LoVo (cell line): Measurements from ENCODE around the gene CAMK1D.

Experiments used
- DNase-seq: peaks from one replicate; pipeline ENCODE4 v3.0.0-alpha.2; 2016; ENCODE audit warnings: low spot score

Gene CAMK1D

DNA sequence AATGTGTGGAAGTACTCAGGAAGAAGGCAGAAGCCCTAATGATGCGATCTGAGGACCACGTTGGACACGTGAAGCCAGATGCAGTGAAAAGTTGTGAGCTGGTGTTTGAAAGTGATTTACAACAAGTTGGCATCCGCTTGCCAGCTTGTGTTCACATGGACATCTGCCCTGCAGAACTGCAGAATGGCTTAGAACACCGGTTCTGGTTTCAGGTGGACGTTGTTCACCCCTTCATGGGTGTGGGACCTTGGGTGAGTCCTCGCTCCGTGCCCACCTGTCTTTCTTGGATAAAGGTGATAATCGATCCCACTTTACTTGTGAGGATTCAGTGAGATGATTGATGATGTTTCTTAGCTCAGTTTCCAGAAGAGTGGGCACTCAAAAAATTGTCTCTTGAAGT lies 53.8 kb downstream of the CAMK1D start:
- DNase-seq: no peak

DNA sequence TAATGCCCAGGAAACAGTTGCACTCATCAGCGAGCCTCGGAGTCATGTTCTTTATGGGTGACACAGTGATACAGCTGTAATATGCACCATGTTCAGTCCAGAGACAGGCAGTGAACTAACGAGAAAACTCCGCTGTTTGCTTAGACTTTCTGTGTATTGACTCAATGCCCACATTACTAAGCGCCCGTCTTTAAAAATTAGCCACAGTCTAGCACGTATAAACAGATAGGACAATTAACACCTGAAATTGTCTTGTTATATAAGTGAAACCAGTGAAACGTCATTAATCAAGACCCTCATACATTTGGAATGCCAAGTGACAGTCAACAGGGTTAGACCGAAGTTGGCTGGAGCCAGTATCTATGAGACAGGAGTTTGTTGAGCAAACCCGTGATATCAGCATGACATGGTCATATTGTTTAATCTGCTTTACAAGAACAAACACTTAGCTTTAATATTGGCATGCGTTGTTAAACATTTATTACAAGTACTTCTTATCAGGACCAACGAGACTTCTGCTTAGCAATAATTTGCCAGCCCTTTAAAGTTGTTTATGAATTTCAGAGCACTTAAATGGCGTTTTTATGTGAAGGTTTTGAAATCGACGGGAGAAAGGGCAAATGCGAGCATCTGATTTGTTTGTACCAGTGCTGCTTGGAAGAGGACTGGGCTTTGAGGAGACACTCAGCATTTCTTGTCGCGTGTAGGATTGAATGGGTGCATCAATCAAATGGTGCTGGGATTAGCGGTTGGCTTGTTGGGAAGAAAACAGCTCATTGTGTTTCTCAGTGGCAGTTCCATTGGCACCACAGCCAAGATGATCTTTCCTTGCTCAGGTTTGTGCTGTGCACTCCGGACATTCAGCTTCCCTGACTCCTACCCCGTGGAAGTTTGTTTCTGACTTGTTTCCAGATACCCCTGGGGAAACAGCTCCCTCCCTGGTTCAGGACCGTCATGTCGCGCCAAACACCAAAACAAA lies 56.3 kb downstream of the CAMK1D start:
- DNase-seq: no peak

DNA sequence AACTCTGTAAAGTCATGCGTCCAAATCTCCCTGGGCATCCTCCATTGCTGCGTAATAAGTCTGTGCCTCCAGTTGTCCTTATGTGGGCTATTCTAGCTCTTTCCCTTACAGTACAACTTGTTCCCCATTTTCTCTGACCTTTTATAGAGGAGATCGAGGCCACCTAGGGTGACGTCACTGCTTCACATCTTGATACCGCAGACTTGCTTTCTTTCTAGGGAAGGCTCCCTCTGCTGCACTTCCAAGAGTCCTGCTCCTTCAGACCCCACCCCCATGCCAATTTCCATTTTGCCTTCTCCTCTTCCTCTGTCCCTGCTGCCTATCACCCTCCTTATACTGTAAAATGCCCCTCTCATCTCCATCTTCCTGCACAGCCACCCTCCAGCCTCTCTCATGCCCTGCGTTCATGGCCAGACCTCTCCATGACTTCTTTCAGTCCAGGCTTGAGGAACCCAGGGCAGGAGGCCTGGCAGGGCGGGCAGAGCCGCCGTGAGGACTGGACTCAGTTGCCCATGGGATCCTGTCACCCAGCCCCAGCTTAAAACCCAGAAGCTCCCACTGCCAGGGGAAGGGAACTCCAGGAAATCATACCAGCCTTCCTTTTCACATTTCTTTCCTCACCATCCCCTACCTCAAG lies 57.5 kb downstream of the CAMK1D start:
- no peak for DNase-seq

DNA sequence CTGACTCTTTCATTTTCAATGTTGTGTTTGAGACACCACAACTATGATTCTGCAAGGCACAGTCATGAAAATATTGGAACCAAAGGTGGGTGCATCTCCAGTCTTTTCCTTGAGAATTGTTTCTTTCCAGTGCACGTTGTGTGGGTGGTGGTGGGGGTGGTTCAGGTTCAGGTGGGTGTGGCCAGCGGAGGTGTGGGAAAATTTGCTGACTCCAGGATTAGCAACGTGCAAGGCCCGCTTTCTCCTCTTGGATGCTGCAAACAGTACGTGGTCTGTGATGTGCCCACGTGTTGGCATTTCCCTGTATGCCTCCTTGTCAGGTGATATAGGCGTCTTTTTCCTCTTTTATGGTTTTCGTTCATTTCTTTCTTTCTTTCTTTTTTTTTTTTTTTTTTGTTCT lies 59.1 kb downstream of the CAMK1D start:
- no peak for DNase-seq

DNA sequence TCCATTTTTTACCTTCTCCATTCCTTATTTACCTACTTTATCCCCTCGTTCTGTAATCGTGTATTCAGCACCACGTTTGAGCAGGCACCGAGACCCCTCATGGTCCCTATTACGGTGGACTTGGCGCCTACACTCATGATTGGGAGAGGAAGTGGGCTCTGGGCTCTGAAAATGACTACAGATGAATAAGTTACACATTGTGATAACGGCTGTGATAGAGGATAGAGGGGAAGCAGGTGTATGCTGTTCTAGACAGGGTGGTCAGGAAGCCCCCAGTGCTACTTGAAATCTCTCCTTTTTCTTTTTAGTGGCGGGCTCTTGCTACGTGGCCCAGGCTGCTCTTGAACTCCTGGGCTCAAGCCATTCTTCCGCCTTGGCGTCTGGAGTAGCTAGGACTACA lies 59.8 kb downstream of the CAMK1D start:
- no peak for DNase-seq

DNA sequence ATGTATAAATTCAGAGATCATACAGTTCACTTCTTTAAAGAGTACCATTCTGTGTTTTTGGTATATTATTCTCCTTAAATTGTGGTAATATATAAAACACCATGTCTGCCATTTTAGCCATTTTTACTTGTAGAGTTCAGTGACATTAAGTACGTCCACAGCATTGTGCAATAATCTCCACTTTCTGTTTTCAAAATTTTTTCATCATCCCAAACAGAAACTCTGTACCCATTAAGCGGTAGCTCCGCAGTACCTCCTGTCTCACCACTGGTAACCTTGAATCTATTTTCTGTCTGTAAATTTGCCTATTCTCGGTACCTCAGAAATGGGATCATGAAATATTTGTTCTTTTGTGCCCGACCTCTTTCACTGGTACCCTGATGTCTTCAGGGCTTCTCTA lies 60.3 kb downstream of the CAMK1D start:
- DNase-seq: no peak

DNA sequence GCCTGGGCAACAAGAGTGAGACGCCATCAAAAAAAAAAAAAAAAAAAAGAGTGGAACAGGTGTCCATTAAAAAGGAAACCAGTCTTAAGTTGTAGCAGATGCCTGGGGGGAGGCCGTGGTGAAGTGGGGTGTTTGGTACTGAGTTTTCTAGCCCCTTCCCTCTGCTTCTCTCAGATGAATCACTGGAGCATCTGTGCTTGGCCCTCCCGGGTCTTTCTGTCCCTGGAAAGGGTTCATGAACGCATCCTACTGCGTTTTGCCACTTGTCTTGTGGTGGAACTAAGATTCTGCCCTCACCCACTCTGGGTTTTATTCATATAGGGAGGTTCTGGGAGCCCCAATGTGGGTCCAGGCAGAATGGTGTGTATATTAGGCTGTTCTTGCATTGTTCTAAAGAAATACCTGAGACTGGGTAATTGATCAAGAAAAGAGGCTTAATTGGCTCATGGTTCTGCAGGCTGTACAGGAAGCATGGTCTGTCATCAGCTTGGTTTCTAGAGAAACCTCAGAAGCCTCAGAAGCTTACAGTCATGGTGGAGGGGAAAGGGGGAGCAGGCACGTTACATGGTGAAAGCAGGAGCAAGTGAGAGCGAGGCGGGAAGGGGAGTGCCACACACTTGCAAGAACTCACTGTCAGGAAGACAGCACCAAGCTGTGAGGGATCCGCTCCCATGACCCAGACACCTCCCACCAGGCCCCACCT lies 63.5 kb downstream of the CAMK1D start:
- no peak for DNase-seq

DNA sequence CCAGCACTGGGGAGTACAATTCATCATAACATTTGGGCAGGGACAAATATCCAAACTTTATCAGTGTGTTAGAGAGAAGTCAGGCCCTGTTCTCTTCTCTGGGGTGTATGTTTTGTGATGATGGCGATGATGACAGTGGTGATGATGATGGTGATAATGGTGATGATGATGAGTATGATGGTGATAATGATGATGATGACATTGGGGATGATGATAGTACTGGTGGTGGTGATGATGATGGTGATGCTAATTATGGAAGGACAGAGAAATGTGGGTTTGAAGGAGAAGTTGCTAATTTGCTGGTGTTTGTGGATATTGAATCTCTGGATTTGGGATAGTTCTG lies 64.0 kb downstream of the CAMK1D start:
- no peak for DNase-seq

DNA sequence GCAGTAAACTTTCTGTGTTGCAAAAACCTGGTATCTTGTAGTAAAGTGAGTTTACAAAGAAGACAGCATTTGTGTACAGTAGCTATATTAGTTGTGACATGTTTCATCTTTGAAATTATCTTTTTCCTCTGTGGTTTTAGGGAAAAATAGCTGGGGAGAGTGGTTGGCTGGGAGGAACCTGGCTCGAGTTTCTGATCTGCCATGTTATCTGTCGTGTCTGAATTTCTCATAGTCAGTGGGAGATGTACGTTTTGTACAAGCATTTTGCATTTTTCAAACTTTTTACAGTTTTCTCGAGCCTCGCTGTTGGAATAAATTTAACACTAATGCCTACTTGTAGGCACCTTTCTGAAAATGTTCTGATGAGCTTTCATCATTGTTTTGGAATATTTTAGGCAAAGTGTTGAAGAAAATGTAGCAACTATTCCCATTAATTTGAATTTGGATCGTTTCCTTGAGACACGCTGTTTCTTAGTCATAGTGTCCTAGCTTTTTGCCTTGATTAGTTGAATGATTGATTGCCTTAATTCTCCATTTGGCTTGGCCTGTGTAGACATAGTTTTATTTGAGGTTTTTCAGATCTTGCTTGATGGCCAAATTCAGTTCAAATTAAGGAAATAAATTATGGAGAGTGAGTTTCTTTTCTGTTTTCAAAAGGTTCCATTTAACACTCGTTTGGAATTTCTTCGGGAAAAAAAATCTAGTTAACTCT lies 65.1 kb downstream of the CAMK1D start:
- DNase-seq: no peak

DNA sequence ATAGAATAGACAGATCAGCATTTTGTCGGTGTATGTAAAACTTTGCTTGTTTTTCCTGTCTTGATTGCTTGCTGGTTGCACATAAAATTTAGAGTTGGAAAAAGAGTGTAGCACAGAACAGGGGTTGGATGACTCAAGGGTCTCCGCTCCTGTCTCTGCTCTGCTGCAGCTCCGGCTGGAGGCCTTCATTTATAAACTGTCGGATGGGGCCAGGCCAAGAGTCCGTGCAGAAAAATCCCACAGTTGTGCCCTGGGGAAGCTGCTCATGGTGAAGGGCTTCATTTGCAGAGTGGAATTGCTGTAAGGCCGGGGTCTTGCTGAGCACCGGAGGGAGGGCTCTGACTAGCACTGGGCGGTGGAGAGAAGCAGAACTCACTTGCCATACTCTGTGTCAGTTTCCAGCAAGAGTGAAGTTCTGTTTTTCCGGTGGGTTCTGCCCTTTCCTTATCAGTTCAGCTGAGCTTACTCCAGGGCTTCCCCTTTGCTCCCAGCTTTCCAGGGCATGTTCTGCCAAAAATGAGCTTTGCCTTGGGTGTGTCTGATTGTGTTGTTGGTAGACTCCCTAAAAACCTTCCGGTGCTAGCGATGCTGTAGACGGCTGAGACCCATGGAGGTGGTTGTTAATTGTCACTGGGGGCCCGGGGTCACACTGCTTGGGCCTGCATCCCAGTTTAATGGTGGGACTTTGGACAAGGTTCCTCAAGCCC lies 67.2 kb downstream of the CAMK1D start:
- DNase-seq: no peak

DNA sequence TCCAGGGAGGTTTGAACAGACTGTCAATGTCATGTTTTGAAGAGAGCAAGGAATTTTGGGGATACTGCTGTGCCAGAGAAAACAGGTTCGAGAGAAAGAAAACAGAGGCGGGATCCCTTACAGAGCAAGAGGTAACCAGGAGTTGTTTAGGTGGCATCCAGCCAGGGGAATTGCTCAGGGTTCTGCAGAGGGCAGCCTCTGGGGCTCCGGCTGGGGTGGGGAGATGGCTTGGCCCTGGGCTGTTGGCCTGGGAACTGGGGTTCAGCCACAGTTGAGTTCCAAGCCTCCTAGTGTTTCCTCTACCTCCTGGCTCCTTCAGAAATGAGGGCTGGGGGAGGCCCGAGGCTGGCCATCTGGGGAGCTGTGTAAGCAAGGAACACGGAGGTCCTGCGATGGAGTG lies 68.0 kb downstream of the CAMK1D start:
- no peak for DNase-seq

DNA sequence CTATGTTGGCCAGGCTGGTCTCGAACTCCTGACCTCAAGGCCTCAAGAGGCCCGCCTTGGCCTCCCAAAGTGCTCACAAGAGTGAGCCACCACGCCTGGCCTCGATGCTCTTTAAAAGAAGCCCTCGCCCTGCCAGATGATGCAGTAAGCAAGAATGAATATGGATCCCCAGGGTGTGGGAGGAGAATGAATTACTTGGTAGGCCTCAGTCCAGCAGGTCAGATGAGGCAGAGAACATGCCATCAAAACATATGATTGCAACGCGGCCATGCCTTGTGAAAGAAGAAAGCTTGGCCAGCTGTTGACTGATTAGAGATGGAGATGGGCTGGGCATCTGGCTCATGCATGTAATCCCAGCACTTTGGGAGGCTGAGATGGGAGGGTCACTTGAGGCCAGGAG lies 68.7 kb downstream of the CAMK1D start:
- DNase-seq: no peak

DNA sequence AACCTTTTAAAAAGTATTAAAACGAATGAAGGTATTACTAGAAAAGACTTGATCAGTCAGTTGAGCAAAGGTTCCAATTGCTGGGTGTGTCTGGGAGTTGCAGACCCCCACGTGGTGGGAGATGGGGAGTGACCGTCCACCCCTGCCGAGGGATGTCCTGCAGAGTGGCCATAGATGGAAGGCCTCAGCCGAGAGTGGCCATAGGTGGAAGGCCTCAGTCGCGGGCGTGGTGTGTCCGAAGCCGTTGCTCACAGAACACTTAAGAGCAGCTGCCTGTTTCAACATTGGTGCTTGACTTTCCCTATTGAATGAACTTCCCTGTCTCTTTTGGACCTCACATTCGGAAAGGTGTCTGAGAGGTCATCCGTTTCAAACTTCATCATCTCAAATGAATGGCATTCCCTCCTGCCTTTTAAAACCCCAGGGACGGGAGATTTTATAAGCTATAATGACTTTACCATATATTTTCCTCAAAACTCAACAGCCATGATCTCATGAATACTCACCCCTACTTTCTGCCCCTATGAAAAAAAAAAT lies 69.4 kb downstream of the CAMK1D start:
- DNase-seq: no peak

DNA sequence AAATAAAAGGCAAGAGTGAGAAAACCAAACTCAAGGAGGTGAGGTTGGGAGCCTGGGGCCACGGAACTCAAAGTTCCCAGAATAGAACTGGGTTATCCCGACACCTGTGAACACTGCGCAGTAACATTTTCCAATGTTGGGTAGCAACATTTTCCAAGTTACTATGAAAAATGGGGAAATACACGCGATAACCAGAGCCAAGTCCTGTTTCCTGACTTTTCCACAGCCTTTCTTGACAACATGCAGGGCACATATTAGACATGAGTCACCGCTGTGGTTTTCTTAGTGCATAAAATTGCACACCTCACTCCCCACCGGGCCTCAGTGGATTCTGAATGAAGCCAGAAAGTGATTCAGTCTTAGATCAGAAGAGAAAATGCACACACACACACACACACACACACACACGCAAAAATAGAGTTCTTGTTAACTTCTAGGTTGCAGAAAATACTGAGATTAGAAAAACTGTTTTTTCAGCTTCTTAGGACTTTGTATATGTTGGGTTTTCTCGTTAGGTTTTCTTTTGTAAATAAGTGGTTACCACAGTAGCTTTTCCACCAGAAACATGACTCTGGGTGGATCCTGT lies 70.0 kb downstream of the CAMK1D start:
- DNase-seq: peak; percentile 55

DNA sequence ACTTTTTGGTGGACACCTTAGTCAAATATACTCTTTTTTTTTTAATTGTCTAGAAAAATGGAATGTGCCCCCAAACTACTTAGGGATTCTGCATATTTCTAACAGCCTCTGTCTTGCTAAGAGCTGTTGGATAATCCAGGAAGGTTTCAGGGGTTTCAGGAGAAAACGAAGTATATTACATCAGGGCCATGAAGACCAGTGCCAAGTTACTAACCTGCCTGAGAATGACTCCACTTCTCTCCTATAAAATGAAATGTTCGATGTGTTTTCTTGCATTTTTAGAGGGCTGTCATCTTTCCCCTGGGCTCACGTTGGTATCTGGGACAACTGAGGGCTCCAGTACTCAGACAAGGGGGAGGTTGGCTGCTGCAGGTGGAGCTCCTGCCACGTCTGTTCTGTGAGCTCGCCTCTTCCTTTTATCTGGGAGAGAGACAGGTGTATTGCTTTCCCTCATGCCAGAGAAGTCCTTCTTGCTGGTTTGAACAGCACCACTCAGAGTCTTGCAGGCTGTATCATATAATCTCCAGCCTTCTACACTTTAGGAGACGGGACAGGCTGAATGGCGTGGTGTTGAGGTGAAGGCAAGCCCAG lies 71.3 kb downstream of the CAMK1D start:
- DNase-seq: no peak

DNA sequence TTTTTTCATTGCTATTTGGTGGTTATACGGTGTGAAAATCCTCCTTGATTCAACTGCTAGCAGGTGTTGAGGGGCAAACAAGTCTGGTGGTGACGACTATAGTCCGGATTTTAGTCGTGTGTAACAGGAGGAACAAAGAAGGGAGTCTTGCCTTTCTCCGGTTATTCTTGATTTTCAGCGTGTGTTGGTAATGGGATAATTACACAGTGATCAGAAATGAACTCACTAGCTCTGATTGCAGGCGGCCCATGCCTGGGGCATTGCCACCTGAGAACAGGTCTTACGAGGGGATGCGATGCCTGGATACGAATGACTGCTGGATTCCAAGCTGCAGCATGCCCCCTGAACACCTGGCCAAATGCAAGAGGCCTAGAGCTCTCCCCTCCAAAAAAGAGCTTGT lies 72.8 kb downstream of the CAMK1D start:
- DNase-seq: no peak

DNA sequence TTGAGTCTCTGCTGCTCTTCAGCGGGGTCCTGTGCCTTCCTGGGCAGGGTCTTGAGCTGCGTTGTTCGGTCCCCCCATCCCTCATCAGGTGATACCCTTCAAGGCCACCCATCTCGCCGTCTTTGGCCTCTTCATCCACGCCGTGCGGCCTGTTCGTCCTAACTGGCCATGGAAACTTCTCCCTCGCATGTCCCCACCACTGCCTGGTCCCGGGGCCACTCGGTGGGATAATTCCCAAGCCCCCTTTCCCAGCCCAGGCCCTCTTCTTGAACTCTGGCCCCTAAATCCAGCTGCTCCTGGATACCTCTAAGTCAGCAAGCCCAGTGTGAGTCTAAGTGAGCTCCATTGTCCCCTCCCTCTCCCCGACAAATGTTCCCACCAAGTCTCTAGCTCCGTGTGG lies 74.5 kb downstream of the CAMK1D start:
- no peak for DNase-seq

DNA sequence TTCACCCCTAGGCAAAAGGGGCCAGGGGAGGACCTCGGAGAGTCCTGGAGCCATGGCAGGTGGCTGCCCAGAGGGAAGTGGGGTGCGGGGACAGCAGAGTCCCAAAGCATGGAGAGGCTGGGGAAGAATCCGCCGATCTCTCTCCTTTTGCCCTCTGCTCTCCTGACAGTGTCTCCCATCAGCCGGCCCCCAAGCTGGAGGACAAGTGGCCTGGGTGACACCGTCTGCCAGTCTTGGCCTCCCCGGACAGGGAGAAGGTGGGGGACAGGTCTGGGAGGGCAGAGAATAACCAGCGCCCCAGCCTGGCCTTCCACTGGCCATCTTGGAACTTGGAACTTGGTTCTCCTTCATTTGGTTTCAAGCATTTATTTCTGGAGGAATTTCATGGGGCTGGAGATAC lies 77.9 kb downstream of the CAMK1D start:
- no peak for DNase-seq

DNA sequence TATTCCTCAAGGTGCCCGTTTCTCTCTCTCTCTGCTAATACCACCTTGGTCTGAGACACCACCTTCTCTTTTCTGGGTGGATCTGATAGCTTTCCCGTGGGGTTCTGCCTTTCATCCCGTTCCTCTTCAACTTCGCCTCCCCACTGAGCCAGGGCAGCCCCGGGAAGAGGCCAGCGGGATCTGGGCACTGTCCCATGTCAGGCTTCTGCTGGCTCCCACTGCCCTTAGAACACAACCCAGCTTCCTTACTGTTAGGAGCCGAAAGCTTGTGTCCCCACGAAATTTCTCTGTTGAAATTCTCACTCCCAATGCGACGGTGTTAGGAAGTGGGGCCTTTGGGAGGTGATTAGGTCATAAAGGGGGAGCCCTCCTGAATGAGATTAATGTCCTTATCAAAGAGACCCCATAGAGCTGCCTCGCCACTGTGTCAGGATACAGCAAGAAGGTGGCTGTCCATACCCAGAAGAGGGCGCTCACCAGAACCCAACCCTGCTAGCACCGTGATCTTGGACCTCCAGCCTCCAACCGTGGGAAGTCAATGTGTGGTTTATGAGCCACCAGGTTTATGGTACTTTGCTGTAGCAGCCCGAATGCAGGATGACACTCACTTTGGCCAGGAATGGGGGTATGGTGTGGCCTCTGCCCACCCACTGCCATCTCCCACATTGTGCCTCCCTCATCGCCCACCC lies 79.2 kb downstream of the CAMK1D start:
- no peak for DNase-seq

DNA sequence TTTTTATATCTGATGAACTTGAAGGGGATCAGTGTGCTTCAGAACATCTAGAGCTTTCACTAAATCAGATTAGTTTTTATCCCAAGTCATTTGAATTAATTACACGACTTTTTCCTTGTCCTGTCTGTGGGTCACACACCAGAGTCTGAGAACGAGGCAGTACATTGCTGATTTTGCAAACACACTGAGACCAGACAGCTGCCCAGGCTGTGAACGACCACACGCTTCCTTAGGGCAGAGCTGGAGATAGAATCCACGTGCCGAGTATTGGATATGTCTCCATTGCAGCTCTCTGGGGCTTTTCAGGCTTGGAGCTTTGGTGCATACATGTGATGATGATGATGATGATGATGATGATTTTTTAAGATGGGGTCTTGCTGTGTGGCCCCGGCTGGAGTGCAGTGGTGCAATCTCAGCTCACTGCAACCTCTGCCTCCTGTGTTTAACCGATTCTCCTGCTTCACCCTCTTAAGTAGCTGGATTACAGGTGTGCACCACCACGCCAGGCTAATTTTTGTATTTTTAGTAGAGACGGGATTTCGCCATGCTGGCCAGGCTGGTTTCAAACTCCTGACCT lies 81.1 kb downstream of the CAMK1D start:
- DNase-seq: no peak
